ENCODE measurements around the gene TCTN3. TPM values are rescaled to one million over a fixed set of nuclear protein-coding genes. Genes with fewer than 3 reads are reported as not detected.
"Not testable (repeated sequence)": the region's sequence is repeated elsewhere in the genome, so short reads cannot be mapped to it uniquely, and the experiment has no call there.

Gene TCTN3
- total RNA-seq, 1 donor from 2014 or later, result 16.5 TPM

DNA sequence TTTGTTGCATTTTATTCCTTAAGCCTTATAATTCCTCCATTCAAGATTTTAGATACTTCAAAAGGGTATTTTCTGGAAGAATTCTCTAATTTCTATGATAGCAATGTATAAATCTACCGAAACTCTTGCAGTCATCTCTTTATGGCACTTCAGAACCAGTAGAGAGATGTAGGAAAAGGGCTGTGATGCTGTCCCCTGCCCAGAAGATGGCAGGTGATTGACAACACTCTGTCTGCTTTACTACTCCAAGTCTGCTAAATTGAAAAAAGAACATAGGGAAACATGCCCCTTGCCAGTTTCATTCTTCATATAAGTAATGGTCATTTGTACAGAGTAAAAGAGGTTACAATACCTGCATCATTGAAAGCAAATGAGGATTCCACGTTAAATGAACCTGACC, 5.1 kb downstream of the TCTN3 start:
- no peak for DNase-seq

DNA sequence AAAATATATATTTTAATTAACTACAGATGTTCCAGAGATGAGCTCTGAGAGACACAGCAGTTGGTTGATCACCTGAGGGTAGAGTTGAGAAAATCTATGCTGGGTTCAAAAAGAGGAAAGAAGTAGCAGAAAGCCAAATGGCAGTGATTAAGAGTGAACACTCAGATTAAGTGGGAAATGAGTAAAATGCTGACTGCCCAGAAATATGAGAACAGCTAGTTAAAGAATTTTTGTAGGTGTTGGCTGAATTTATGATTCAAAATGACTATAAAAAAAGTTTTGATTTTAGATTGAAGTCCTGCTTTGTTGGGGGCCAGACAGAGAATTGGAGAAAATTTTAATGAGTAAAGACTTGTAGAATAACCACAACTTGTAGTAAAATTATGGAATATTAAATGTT, 9.8 kb downstream of the TCTN3 start:
- DNase-seq, result no peak

DNA sequence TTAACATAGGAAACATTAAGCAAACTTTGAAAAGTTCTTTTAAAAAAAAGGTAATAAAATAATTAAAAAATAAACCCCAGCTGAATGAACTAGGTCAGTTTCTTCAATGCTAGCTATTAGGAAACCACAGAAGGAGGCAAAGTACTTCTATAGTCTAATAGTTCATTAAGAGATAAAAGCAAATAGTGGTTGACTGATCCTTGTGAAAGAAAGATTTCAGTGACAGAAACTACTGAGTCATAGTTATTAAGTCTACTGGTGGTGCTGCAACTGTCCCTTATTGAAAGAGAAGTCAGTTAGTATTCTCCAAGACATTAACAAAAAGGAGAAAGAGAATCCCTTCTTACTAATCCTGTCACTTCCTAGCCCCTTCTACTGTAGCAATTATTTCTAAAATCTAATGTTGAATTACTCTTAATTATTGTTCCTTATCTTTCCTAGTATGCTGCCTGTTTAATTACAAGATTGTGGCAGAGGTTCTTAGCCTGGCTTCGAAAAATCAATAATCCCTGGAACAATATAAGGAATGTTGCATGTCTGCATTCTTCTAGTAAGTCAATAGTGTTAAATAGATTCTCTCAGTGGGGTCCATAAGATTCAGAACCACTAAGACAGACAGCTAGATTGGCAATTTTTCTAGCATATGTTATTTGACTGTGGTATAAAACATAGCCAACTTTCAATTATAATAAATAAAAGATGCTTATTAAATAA, 18.2 kb downstream of the TCTN3 start:
- no peak for DNase-seq

DNA sequence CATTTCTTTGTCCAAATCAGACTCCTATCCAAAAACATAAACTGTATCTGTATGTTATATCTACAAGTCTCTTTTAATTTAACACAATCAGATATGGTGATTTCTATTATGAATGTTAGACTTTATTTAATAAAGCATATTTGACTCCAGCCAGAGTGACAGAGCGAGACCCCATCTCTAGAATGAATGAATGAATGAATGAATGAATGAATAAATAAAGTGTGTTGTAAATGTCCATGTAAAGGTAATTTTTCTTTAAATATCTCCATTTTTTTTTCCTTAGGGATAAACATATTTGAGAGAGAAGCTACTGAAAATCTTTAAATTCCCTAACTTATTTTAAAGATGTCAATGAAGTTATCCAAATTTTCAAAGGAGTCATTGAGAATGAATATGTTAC, 19.1 kb downstream of the TCTN3 start:
- DNase-seq, result no peak

DNA sequence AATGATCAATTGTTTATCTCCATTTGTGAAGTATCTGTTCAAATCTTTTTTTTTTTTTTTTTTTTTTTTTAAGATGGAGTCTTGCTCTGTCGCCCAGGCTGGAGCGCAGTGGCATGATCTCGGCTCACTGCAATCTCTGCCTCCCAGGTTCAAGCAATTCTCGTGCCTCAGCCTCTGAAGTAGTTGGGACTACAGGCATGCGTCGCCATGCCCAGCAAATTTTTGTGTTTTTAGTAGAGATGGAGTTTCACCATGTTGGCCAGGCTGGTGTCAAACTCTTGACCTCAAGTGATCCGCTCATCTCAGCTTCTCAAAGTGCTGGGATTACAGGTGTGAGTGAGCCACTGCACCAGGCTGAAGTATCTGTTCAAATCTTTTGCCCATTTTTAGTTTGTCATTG, 21.1 kb downstream of the TCTN3 start:
- DNase-seq, result not testable (repeated sequence)

DNA sequence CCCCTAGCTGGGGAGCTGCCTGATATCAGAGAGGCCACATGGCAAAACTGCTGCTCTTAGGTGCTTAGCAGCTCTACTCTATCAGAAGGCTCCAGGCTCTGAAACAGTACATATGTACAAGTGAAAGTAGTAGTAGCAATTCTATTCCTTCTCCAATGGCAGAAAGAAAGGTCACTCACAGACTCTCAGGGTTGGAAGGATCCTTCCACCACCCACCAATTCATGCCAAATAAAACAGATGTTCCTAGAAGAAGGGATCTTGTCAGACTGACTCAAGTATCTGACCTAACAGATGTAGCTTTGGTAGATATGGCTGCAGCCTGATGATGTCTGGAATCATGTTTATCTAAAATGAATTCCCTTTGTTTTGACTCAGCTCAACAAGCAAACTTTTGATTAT, 29.2 kb downstream of the TCTN3 start:
- DNase-seq, result no peak

DNA sequence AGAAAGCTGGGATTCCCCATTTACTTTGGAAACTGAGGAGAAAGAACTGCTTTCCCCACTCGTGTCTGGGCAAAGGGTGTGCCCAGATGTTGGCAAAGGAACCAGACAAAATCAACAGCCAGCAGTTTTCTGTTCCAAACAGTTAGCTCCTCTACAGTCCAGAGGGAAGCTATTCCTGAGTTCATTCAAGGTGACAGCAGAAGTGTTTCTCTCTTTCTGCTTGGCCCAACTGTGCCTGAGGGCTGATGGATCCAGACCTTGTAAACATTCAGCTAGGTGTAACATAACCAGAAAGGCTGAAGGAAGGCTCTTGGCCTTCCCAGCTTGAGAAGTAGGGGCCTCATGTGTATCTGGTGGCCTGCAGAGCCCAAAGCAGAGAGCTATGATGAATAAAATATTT, 30.2 kb downstream of the TCTN3 start:
- DNase-seq, result no peak

DNA sequence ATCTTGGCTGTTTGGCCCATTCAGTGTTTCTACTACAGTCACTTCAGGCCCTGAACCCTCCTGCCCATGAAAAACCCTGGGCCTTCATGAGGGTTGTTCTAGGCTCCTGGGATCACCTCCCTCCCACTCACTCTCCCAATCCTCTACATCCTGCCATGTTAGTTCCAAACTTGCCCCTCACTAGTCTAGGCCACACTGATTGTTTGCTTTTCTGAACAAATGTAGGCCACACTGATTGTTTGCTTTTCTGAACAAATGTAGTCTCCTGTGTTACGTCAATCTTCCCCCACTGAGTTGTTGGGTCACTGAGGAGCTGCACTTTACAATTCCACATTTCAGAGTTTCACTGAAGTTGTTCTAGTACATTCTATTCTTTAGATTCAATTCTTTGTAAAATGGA, 31.9 kb downstream of the TCTN3 start:
- no peak for DNase-seq

DNA sequence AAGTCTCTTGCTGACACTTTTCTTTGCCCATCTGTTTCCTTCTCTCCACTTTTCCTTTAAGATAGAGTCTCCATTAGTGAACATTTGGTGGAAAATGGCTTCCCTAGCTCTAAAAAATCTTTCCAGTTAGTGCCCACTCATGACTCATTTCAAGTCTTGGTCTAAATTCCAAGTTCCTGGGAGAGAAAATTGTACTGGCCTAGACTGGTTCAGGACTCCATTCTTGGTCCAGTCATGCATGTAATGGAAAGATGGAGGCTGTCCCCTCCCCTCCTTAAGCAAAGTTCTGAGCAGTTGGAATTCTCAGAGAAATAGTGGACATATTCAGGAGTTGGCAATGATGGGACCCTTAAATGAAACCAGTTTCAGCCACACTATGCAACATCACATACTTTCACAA, 33.4 kb downstream of the TCTN3 start:
- no peak for DNase-seq

DNA sequence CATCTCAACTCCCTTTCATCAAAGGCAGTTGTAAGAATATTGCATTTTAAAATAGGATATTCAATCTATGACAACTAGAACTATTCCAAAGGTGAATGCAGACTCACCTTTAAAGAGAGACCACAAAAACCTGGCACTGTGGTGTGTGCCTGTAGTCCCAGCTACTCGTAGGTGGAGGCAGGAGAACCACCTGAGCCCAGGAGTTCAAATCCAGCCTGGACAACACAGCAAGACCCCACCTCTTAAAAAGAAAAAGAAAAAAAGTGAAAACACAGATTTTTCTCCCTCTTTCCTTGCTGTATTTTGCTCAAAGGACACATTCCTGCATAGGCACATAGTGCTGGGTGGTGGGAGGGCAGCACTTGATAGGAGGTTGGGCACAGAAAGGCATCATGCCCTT, 36.5 kb downstream of the TCTN3 start:
- no peak for DNase-seq

DNA sequence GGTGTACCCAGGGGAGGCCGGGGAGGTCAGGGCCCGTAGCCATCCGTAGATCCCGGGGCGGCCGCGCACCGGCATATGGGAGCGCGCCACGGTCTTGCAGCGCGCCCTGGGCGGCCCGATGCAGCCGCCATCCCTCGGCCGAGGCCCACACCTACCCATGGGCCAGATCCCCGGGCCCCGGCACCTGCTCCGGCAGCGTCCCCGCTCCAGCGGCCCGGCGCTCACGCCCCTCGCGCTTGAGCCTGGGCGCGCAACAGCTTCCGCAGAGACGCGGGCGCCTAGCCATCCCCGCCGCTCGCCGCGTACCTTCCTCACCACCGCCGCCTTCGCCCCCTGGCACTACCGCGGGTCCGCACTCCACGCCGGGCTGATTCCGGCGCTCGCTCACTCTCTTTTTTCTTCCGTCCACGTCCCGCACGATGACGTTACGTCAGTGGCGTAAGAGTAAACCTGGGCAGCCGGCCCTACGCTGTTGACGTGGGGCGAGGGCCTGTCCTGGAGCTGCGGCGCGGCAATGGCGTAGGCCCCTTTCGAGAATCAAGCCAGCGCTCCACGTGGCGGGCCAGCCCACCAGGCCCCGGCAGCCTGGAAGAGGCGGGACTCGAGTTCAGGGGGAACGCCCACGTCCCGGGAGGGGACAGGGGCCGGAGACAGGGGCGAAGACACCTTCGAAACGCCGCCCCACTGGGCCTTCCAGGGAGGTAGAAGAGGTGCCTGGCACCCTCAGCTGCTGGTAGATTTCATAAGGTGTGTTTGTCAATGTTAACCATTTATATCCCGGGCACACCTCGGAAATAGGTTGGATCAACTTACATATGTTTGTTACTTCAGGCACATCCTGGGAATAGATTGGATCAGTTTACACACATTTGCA, 37.2 kb downstream of the TCTN3 start, which contains the start of gene ALDH18A1:
ALDH18A1 (minus strand) TSS at position 421 of the 874 bp plus-strand sequence. CDS start 3,334 bp downstream, outside the sequence.
- peak; percentile 84 for DNase-seq

DNA sequence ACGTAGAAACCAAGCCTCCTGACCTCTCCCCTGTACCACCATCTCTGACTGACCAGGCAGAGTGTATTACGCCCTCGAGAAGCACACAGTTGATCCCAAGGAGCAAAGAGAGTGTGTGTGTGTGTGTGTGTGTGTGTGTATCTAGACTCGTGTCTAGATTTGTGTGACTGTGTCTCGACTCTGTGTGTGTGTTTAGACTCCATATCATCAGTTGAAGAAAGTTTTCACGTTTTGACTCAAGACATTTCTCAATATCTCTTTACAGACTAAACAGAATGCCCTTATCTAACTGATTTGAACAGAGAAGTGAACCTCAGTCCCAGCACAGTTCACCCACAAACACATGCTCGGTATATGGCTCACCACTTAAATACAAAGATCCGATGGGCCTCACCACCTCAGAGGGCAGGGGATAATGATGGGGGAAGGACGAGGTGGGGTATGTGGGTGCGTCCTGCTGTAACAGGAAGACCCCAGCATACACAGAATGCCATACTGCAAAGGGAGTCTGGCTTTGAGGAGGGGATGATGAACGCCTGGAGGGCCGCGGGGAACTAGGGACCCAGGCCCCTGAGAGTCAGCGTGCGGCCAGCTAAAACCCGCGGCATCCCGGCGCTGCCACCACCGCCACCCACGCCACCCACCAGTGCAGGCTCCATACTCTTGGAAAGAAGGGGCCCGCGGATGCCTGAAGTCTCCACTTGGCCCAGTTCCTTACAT, 38.0 kb downstream of the TCTN3 start:
- no peak for DNase-seq

DNA sequence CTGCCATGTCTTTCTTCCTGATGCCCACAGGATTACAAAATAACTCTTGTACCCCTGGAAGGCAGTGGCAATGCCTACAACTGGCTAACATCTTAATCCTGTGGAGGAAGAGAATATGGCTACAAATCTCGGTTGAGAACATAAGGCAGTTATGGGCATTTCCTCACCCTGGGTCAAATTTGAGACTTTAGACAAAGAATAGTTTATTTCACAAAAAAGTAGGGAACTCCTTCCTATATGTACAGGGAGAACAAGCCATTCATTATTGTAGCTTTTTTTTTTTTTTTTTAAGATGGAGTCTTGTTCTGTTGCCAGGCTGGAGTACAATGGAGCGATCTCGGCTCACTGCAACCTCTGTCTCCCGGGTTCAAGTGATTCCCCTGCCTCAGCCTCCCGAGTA, 39.8 kb downstream of the TCTN3 start:
- no peak for DNase-seq

DNA sequence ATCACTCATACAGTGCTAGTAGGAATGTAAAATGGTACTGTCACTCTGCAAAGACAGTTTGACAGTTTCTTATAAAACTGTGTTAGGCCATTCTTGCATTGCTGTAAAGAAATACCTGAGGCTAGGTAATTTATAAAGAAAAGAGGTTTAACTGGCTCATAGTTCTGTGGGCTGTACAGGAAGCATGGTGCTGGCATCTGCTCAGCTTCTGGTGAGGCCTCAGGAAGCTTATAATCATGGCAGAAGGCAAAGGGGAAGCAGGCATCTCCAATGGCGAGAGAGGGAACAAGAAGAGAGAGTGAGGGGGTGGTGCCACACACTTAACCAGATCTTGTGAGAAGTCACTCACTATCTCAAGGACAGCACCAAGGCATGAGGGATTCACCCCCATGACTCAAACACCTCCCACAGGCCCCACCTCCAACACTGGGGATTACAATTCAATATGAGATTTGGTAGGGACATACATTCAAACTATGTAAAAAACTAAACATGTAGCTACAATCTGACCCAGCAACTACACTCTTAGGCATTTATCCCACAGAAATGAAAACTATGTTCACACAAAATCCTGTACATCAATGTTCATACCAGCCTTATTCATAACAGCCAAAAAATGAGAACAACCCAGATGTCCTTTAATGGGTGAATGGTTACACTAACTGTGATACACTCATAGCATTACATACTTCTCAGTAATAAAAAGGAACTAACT, 42.2 kb downstream of the TCTN3 start:
- DNase-seq, result no peak

DNA sequence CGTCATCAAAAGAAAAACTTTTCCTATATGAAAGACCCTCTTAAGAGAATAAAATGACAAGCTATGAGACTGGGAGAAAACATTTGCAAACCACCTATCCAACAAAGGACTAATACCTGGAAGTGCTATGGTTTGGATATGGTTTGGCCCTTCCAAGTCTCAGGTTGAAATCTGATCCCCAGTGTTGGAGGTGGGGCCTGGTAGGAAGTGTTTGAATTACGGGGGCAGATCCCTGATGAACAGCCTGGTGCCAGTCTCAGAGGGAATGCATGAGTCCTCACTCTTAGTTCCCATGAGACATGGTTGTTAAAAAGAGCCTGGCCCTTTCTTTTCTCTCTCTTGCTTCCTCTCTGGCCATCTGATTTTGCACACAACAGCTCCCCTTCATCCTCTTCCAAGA, 43.5 kb downstream of the TCTN3 start:
- DNase-seq, result no peak

DNA sequence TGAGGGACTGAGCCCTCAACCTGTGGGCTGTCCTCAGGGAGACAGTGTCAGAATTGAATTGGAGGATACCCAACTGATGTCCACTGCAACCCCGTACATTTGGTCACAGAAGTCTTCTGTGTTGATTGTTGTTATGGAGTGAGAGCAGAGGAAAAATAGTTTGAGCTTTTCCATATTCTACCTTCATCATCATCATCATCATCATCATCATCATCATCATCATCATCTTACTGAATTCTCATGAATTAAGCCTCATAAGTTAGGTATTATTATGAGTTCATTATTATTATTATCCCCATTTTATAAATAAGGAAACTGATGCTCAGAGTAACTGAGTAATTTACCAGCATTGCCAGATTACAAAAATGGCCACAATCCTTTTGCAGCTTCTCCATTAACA, 45.6 kb downstream of the TCTN3 start:
- no peak for DNase-seq

DNA sequence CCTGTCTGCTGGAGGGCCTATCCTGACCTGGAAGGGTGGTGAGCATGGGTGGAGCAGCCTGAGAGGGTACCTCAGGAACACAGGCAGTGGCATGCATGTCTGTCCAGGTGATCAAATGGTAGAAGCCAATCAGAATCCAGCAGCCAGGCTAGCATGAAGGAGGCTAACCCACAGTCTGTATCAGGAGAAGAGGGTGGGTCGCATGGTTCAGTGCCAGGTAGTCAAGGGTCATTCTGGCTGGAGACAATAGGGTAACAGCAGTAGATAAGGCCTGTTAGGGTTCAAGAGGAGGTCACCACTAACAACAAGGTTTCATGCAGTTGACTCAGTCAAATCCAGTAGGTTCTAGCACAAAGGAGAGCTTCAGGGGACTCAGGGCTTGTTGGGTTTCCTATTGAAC, 47.6 kb downstream of the TCTN3 start:
- no peak for DNase-seq

DNA sequence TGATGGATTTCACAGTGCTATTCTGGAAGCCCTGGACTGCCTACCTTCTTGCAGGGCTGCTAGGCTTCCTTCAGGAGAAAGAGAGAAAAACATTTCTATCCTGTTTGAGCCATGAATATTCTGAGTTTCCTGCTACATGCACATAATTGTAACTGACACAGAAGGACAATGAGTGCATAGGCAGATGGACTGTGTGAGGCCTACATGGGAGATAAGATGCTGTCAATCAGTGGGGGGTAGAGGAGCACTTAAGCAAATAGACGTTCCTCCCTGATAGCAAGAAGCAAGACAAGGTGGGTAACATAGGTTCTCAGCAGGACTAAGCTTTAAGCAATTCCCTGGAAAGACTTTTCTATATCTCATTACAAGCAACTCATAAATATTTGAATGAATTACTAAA, 48.8 kb downstream of the TCTN3 start:
- DNase-seq, result no peak

DNA sequence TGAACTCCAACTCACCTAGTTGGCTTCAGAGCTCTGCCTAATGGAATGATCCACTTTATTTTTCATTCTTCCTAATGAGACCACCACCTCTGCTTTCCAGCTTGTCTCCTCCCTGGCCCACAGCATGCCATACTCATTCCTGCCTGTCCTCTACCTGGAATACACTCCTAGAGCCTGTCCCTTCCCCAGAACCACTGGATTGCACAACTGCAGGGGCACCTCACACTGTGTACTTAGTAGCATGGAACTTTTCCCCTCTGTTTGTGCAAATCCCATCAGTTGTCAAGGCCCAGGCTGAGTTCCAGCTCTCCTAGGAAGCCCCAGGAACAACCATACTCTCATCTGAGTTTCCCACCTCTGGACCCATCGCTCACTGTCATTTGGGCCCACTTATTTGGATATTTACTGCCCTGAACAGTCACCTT, 52.8 kb downstream of the TCTN3 start:
- no peak for DNase-seq

DNA sequence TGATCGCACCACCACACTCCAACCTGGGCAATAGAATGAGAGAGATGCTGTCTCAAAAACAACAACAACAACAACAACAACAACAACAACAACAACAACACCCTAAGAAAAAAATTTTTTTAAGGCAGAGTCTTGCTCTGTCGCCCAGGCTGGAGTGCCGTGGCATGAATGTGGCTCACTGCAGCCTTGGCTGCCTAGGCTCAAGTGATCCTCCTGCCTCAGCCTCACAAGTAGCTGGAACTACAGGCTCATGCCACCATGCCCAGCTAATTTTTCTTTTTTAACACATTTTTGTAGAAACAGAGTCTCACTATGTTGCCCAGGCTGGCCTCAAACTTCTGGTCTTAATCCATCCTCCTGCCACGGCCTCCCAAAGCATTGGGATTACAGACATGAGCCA, 55.8 kb downstream of the TCTN3 start:
- no peak for DNase-seq

DNA sequence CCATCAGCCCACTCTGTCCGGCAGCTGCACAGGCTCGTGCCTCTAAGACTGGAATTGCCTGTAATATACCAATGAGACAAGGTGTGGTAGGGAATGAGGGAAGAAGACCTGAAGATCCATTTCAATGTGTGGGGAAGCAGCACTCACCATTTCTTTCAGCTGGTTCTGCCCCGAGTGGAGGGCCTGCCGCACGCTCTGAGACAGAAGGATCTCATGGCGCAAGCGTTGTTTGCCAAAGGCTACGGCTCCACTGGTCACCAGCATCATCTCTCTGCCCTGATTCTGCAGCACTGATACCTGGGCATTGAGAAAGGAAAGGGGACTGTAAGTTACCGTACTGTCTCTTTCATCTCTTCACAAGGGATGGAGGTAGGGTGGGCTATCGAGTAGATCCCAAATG, 56.6 kb downstream of the TCTN3 start:
- no peak for DNase-seq

DNA sequence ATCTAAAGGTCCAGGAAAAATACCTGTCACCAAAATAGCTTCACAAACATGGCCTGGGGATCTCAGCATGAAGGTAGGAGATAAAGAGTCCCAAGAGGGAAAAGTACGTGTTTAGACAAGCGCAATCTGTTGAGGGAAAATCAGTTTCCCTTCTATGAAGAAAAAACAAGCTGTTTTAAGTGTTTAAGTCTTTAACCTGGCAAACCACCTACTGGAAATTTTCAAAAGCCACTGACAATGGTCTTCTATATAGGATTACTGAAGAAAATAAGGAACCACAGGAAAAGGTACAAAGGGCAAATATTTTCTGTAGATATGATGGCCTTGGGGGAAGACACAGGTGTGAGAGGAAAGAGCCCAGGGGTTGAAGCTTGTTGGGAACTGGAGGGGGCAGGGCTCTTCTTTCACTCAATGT, 58.4 kb downstream of the TCTN3 start:
- no peak for DNase-seq
